NAMALWA (cell line): ENCODE results near the gene SLC6A1.
A peak's percentile ranks its signal among the peaks of the same experiment; 100 is the strongest.

Experiments
- DNase-seq: peaks from one replicate; pipeline ENCODE4 v3.0.0-alpha.2; 2015; ENCODE audit warnings: low spot score

The SLC6A1 gene

GRCh38 chr3:10992017-10992942 lies at the start of gene SLC6A1:
TSS of gene SLC6A1 (plus strand) at chr3:10992748. CDS start at chr3:11017212, 24,464 bp downstream.
- no peak for DNase-seq

- DNase-seq, result no peak
Observed at GRCh38 chr3:10944866-10945265, 47.7 kb upstream of the SLC6A1 start.

GRCh38 chr3:10945683-10946287 lies 46.8 kb upstream of the SLC6A1 start:
- peak; percentile 72 for DNase-seq

GRCh38 chr3:10946526-10946925 lies 46.0 kb upstream of the SLC6A1 start:
- no peak for DNase-seq

GRCh38 chr3:10948326-10948725 lies 44.2 kb upstream of the SLC6A1 start:
- no peak for DNase-seq

GRCh38 chr3:10949197-10949596 lies 43.4 kb upstream of the SLC6A1 start:
- no peak for DNase-seq

- DNase-seq, result peak; percentile 38
Observed at GRCh38 chr3:10950476-10951294, 41.9 kb upstream of the SLC6A1 start.

GRCh38 chr3:10951295-10951926 lies 41.1 kb upstream of the SLC6A1 start:
- DNase-seq, result no peak

GRCh38 chr3:10952525-10952924 lies 40.0 kb upstream of the SLC6A1 start:
- DNase-seq, result no peak

- DNase-seq, result no peak
Observed at GRCh38 chr3:10954740-10955139, 37.8 kb upstream of the SLC6A1 start.

- no peak for DNase-seq
Observed at GRCh38 chr3:10955711-10956453, 36.7 kb upstream of the SLC6A1 start.

- no peak for DNase-seq
Observed at GRCh38 chr3:10956531-10956930, 36.0 kb upstream of the SLC6A1 start.

- DNase-seq, result no peak
Observed at GRCh38 chr3:10956986-10957385, 35.6 kb upstream of the SLC6A1 start.

- DNase-seq, result no peak
Observed at GRCh38 chr3:10957976-10958749, 34.4 kb upstream of the SLC6A1 start.

- DNase-seq, result no peak
Observed at GRCh38 chr3:10960255-10960654, 32.3 kb upstream of the SLC6A1 start.

GRCh38 chr3:10961921-10962320 lies 30.6 kb upstream of the SLC6A1 start:
- DNase-seq, result no peak

GRCh38 chr3:10962481-10963036 lies 30.0 kb upstream of the SLC6A1 start:
- no peak for DNase-seq

GRCh38 chr3:10964537-10965167 lies 27.9 kb upstream of the SLC6A1 start:
- DNase-seq, result peak; percentile 13

- no peak for DNase-seq
Observed at GRCh38 chr3:10968401-10968800, 24.1 kb upstream of the SLC6A1 start.
